GM18858 (cell line): ENCODE measurements around the gene C12orf57.
A peak's percentile ranks its signal among the peaks of the same experiment; 100 is the strongest.

Experiments
- ATAC-seq: cut with Tn5 transposase; IDR thresholded peaks from one replicate; pipeline ENCODE4 v1.9.1; 2021; ENCODE audit not compliant: unreplicated experiment

The C12orf57 gene

GRCh38 chr12:6952121-6952862 lies 8.5 kb downstream of the C12orf57 start:
- no peak for ATAC-seq

DNA sequence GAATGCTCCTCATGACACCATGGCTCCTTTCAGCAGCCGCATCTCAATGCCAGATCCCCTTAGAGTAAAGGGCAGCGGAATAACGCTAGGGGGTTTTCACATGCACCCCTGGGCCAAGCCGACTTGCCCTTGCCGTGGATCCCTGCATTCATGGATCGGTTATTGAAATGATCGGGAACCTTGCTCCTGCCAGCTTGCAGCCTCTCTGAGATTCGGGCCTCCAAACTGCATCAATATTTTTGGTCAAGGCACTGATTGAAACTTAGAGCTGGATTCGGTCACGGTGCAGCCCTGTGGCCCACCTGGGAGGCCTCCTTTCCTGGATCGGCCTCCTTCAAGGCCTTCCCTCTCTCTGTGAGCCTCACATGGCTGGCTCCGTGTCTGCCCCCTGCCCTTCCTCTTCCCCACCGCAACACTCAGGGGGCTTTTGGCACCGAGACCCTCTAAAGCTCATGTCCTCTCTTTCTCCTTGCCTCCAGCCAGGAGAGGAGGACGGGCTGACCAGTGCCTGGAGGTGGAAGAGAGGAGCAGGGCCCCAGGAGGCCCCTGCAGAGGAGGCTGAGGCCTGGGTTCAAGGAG lies 9.1 kb downstream of the C12orf57 start:
- ATAC-seq = no peak

DNA sequence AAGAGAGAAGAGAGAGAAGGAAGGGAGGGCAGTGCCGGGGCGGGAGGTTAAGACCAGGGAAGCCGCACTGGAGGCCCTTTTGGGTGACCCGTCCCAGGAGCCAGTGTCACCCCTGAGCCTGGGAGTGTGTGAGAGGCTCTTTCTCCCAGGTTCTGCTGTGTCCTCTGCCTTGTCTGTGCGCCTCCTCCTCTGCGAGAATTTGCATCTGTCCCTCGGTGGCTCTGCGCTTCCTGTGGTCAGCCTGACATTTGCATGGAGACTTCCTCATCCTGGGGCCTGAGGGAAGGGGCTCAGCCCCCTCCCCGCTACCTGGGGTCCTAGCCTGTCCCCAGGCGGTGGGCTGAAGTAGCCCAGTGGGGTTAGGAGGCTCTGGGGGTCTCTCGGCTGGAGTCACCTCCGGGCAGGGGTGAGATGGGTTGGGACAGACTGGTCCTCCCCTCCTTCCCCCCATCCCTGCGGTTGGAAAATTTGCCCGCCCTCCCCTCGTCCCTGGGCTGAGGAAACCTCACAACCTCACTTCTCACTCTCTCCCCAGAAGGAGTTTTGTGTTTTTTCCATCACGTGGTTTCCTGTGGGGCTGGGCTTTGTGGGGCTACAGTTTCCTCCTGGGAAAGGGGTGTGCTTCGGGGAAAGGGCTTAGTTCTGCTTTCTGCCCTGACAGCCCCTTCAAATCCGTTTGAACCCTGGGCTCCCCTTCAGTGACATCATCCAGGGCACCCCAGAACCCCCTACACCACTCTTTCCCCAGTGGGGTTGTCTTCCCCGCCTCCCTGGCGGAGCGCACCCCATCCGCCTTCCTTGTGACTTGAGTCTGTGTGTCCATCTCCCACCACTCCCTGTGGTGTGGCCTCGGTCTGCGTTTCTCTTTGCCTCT lies 9.9 kb downstream of the C12orf57 start:
- ATAC-seq = no peak

DNA sequence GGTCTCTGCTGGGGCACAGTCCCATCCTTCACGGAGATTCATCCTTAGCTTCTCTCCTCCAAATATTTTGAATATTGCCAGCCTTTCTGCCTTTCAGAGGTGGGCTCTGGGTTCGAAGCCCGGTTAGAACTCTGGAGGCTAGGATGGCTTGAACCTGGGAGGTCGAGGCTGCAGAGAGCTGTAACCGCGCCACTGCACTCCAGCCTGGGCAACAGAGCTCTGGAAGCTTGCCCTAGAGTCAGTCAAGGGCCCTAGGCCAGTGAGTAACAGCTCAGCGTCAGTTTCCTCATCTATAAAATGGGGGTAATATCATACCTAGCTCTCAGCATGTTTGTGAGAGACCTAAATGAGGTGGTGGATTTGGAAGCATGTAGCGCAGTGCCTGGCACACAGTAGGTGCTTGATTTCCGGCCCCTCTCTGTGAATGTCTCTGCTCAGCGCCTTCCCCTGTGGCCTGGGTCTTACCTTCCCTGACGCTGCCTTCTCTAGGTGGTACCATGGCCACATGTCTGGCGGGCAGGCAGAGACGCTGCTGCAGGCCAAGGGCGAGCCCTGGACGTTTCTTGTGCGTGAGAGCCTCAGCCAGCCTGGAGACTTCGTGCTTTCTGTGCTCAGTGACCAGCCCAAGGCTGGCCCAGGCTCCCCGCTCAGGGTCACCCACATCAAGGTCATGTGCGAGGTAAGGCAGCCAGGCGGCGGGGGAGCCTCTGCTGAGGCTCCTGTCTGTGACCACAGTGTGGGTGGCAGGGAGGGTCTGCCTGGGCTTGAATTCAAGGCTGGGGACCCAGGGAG lies 10.7 kb downstream of the C12orf57 start:
- no peak for ATAC-seq

- ATAC-seq = no peak
These were observed 11.5 kb downstream of the C12orf57 start for GRCh38 chr12:6955108-6956020.

GRCh38 chr12:6956021-6956727 lies 12.4 kb downstream of the C12orf57 start:
- ATAC-seq = no peak

DNA sequence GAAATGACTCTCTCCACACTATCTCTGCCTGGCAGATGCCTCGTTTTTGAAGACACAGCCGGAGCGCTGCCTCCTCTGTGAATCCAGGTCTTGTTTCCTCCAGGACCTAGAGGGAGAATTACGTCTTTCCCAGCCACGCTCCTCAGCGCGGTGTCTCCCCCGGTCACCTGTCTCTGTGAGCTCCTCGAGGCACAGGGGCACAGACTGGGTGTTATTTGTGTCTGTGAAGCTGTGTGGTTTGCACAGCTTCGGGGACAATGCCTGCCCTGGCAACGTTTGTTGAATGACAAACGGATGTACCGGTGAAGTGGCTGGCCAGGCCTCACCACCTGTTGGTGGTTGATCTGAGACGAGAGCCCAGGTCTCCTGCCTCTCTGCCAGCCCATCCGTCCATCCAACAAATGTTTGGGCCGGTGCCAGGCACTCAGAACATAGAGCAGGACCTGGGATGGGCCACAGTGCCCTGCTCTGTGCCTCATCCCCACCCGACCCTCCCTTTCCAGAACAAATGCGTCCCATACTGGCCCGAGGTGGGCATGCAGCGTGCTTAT lies 13.4 kb downstream of the C12orf57 start:
- no peak for ATAC-seq

GRCh38 chr12:6957741-6958608 lies 14.2 kb downstream of the C12orf57 start:
- ATAC-seq = no peak

GRCh38 chr12:6958609-6959057 lies 14.8 kb downstream of the C12orf57 start:
- no peak for ATAC-seq

GRCh38 chr12:6959058-6959804 lies 15.4 kb downstream of the C12orf57 start:
- ATAC-seq = peak; percentile 36

- no peak for ATAC-seq
These were observed 16.2 kb downstream of the C12orf57 start for GRCh38 chr12:6959805-6960592.

GRCh38 chr12:6960593-6961277 lies 16.9 kb downstream of the C12orf57 start:
- no peak for ATAC-seq

- ATAC-seq = no peak
These were observed 17.5 kb downstream of the C12orf57 start for GRCh38 chr12:6961278-6961694.

DNA sequence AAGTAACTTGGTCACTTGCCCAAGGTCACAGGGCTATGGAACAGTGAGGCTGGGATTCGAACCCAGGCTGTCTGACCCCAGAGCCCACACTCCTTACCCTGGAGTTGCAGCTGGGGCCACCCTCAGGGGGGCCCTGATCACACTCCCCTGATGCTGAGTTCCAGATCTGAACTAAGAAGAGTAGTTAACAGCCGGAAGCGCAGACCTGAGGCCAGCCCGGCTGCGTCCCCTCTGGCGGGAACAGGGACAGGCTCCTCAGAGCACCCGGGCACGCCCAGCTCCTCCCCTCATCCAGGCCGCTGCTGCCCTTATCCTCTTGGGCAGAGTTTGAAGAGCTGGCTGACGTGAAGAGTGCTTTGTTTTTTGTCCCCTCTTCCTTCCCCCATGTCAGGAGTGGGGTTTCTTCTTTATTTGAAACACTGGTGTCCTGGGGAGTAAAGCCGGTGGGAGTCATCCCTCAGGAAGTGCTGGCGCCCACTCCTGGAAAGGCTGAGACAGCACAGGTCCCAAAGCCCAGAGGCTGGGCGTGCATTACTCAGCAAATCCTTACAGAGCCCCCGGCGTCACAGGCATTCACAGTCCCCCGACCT lies 18.0 kb downstream of the C12orf57 start:
- ATAC-seq = no peak

DNA sequence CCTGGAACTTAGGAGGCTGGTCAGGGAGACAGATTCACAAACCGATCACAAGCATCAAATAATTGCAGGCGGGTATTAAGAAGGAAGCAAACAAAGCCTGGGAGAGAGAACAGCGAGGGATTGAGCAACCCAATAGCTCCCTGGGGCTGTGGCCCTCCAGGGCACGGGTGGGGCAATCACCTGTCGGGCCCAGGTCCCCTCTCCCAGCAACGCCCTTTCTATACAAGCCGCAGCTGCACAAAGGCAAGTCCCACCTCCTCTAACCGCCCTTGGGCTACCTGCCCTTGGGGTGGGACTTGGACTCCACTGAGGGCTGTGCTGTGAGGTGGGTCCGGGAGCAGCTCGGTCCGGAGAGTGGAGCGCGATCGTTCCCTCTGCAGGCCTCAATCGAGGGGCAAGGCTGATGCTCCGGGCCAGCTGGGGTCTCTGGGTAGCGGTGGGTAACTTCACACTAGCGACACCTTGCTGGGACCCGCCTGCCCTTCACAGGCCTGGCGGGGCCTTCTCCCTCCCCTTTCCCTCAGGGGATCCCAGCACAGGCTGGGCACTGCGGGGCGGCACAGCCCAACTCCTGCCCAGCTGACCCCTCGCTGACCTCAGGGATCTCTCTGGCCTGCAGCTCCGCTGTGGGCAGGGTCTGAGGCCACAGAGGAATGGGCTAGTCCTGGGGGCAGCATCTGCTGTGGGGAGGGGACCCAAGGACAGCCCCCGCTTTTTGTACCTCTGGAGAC lies 18.6 kb downstream of the C12orf57 start:
- no peak for ATAC-seq
